Subcutaneous abdominal adipose tissue (tissue), 5 donors: ENCODE data around the gene TNFRSF6B.
A peak's percentile ranks its signal among the peaks of the same experiment; 100 is the strongest.

Experiments used
- H3K27ac ChIP-seq: one replicate; pipeline ENCODE4 v1.7.0; 2013; ENCODE audit warnings: low read depth, mild to moderate bottlenecking, inconsistent platforms, low read length, moderate library complexity
- H3K27me3 ChIP-seq, 5 donors: one replicate each; pipeline ENCODE4 v1.7.0; 2013; ENCODE audit warnings: low read length in 5 of 5, inconsistent platforms in 1 of 5; ENCODE audit not compliant: control insufficient read depth in 5 of 5, insufficient read depth in 4 of 5
- H3K36me3 ChIP-seq, 5 donors: one replicate each; pipeline ENCODE4 v1.7.0; 2013; ENCODE audit warnings: low read length in 5 of 5; ENCODE audit not compliant: control insufficient read depth in 5 of 5, insufficient read depth in 5 of 5
- H3K4me1 ChIP-seq, 5 donors: one replicate each; pipeline ENCODE4 v1.7.0; 2013; ENCODE audit warnings: low read length in 5 of 5, mild to moderate bottlenecking in 3 of 5, moderate library complexity in 1 of 5; ENCODE audit not compliant: control insufficient read depth in 5 of 5, insufficient read depth in 5 of 5
- H3K4me3 ChIP-seq, 5 donors: one replicate each; pipeline ENCODE4 v1.7.0; 2013; ENCODE audit warnings: low read length in 5 of 5, low read depth in 1 of 5
- H3K9ac ChIP-seq, 5 donors: one replicate each; pipeline ENCODE4 v1.7.0; 2013; ENCODE audit warnings: low read length in 5 of 5, mild to moderate bottlenecking in 4 of 5, moderate library complexity in 3 of 5
- H3K9me3 ChIP-seq, 5 donors: one replicate each; pipeline ENCODE4 v1.7.0; 2013; ENCODE audit warnings: low read length in 5 of 5; ENCODE audit not compliant: control insufficient read depth in 5 of 5
- donor health status: healthy.
- donor health status: healthy.
- donor health status: healthy.
- donor health status: healthy.
- donor health status: healthy.

TNFRSF6B gene

GRCh38 chr20:63695424-63696305 is 787 bp upstream of the TNFRSF6B start:
- no peak overlapping the region for H3K27ac ChIP-seq
- peaks cover 0 to 55% (median 44%) of the 10 kb centered on the region in 5 donors for H3K4me1 ChIP-seq
- no peaks in the 10 kb centered on the region for H3K27me3 ChIP-seq
- H3K36me3 ChIP-seq, result peaks cover 0 to 42% (median 8%) of the 10 kb centered on the region in 5 donors
- no peaks in the 10 kb centered on the region for H3K9me3 ChIP-seq
- H3K4me3 ChIP-seq, result no peak overlapping the region
- H3K9ac ChIP-seq, result peak overlapping the region in 1 of 5 donors; percentile 42

GRCh38 chr20:63696306-63696627 is 185 bp upstream of the TNFRSF6B start:
- no peak overlapping the region for H3K4me3 ChIP-seq
- peak overlapping the region in 1 of 5 donors; percentile 53 for H3K9ac ChIP-seq
- peaks cover 0 to 42% (median 8%) of the 10 kb centered on the region in 5 donors for H3K36me3 ChIP-seq
- no peaks in the 10 kb centered on the region for H3K27me3 ChIP-seq
- H3K27ac ChIP-seq, result no peak overlapping the region
- peaks cover 0 to 55% (median 43%) of the 10 kb centered on the region in 5 donors for H3K4me1 ChIP-seq
- H3K9me3 ChIP-seq, result no peaks in the 10 kb centered on the region

DNA sequence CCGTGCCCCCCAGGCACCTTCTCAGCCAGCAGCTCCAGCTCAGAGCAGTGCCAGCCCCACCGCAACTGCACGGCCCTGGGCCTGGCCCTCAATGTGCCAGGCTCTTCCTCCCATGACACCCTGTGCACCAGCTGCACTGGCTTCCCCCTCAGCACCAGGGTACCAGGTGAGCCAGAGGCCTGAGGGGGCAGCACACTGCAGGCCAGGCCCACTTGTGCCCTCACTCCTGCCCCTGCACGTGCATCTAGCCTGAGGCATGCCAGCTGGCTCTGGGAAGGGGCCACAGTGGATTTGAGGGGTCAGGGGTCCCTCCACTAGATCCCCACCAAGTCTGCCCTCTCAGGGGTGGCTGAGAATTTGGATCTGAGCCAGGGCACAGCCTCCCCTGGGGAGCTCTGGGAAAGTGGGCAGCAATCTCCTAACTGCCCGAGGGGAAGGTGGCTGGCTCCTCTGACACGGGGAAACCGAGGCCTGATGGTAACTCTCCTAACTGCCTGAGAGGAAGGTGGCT is 960 bp downstream of the TNFRSF6B start:
- peak overlapping the region in 1 of 5 donors; percentile 3 for H3K9ac ChIP-seq
- H3K9me3 ChIP-seq, result no peaks in the 10 kb centered on the region
- H3K27me3 ChIP-seq, result no peaks in the 10 kb centered on the region
- H3K27ac ChIP-seq, result no peak overlapping the region
- peaks cover 0 to 37% (median 8%) of the 10 kb centered on the region in 5 donors for H3K36me3 ChIP-seq
- H3K4me3 ChIP-seq, result no peak overlapping the region
- H3K4me1 ChIP-seq, result peaks cover 0 to 55% (median 43%) of the 10 kb centered on the region in 5 donors

DNA sequence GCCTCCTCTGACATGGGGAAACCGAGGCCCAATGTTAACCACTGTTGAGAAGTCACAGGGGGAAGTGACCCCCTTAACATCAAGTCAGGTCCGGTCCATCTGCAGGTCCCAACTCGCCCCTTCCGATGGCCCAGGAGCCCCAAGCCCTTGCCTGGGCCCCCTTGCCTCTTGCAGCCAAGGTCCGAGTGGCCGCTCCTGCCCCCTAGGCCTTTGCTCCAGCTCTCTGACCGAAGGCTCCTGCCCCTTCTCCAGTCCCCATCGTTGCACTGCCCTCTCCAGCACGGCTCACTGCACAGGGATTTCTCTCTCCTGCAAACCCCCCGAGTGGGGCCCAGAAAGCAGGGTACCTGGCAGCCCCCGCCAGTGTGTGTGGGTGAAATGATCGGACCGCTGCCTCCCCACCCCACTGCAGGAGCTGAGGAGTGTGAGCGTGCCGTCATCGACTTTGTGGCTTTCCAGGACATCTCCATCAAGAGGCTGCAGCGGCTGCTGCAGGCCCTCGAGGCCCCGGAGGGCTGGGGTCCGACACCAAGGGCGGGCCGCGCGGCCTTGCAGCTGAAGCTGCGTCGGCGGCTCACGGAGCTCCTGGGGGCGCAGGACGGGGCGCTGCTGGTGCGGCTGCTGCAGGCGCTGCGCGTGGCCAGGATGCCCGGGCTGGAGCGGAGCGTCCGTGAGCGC is 1.6 kb downstream of the TNFRSF6B start:
- H3K36me3 ChIP-seq, result peaks cover 0 to 37% (median 8%) of the 10 kb centered on the region in 5 donors
- no peak overlapping the region for H3K4me3 ChIP-seq
- peak overlapping the region in 1 of 5 donors; percentile 34 for H3K9ac ChIP-seq
- no peaks in the 10 kb centered on the region for H3K27me3 ChIP-seq
- H3K27ac ChIP-seq, result peak overlapping the region; percentile 62
- H3K9me3 ChIP-seq, result no peaks in the 10 kb centered on the region
- H3K4me1 ChIP-seq, result peaks cover 0 to 51% (median 43%) of the 10 kb centered on the region in 5 donors

- Histone ChIP-seq H3K27ac (peak overlapping the region; percentile 62), H3K4me1 (peaks cover 0 to 51% (median 43%) of the 10 kb centered on the region in 5 donors), H3K27me3 (no peaks in the 10 kb centered on the region), H3K9me3 (no peaks in the 10 kb centered on the region), H3K4me3 (no peak overlapping the region), H3K36me3 (peaks cover 0 to 40% (median 9%) of the 10 kb centered on the region in 5 donors), H3K9ac (peak overlapping the region in 2 of 5 donors; percentile 34 to 68)
Measured at GRCh38 chr20:63698739-63699465, 2.5 kb downstream of the TNFRSF6B start.

- Histone ChIP-seq H3K4me3 (no peak overlapping the region), H3K9me3 (no peaks in the 10 kb centered on the region), H3K4me1 (peaks cover 0 to 51% (median 43%) of the 10 kb centered on the region in 5 donors), H3K27ac (peak overlapping the region; percentile 57), H3K9ac (peak overlapping the region in 1 of 5 donors; percentile 68), H3K27me3 (no peaks in the 10 kb centered on the region), H3K36me3 (peaks cover 0 to 40% (median 13%) of the 10 kb centered on the region in 5 donors)
Measured at GRCh38 chr20:63699466-63700198, 3.2 kb downstream of the TNFRSF6B start.

DNA sequence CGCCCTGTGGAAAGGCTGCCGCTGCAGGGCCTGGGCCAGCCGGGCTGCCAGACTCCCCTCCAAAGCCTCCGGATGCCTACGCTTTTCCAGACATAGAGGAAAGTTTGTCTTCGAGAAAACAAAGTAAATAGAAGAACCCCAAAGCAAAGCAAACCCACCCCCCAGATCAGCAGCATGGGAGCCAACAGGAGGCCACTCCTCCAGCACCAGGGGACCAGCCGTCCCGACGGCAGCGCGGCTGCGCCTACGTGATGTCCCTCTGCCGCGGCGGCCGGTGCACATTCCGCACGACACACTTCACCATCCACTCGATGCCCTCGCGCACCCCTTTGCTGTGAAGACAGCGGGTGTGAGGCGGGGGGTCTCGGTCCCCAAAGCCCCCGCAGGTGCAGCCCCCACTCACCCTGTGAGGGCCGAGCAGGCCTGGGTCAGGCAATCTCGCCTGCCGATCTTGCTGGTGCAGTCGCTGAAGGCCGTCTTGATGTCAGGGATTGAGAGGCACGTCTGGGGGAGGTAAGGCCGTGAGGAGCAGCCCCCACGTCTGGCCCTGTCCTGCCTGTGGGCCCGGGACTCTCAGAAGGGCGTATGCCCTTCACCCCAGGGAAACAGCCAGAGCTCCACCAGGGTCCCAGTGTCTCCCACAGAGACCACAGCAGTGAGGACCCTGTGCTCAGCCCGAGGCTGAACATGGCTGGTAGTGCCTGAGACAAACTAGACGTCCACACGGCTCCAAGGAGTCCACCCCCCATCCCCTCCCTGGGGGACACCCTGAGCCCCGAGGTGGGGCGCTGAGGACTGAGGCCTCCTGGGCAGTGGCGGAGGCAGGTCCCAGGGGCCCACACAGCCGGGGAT is 4.0 kb downstream of the TNFRSF6B start:
- Histone ChIP-seq H3K9me3 (no peaks in the 10 kb centered on the region), H3K4me3 (no peak overlapping the region), H3K27me3 (no peaks in the 10 kb centered on the region), H3K9ac (peak overlapping the region in 1 of 5 donors; percentile 42), H3K27ac (peak overlapping the region; percentile 57), H3K36me3 (peaks cover 0 to 41% (median 21%) of the 10 kb centered on the region in 5 donors), H3K4me1 (peaks cover 0 to 46% (median 38%) of the 10 kb centered on the region in 5 donors)

DNA sequence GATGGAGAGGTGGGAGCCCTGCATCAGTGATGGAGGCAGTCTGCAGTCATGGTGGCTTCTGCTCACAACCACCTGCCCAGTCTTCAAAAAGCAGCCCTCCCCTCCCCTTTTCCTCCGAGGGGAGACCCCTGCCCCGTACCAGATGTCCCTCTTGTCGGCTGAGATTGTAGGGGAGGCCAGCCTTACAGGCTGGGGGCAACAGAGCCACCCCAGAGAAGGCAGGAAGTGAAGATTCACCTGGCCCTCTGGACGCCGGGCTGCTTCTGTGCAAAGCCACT is 4.5 kb downstream of the TNFRSF6B start:
- Histone ChIP-seq H3K9ac (no peak overlapping the region), H3K27ac (no peak overlapping the region), H3K4me1 (peaks cover 0 to 41% (median 32%) of the 10 kb centered on the region in 5 donors), H3K27me3 (no peaks in the 10 kb centered on the region), H3K36me3 (peaks cover 0 to 45% (median 27%) of the 10 kb centered on the region in 5 donors), H3K9me3 (no peaks in the 10 kb centered on the region), H3K4me3 (no peak overlapping the region)
